Prostate gland (tissue), 2 donors: Measurements from ENCODE around the gene BACE2. TPM values are rescaled to one million over a fixed set of nuclear protein-coding genes. Genes with fewer than 3 reads are reported as not detected.

ENCODE experiments used
- DNase-seq: peaks from one replicate; pipeline ENCODE4 v3.0.0-alpha.2; 2019; ENCODE audit warnings: low spot score
- H3K27ac ChIP-seq, 2 donors: fragments of 200-600 bp; sonication (generic); 2 replicates each; pipeline ENCODE4 v1.5.1; 2017 to 2019
- H3K27me3 ChIP-seq: fragments of 200-600 bp; sonication (generic); replicated peaks from 2 replicates; pipeline ENCODE4 v1.5.1; 2019; ENCODE audit not compliant: insufficient read depth
- H3K36me3 ChIP-seq, 2 donors: fragments of 200-600 bp; sonication (generic); 1 replicate in 1 of 2; 2 replicates in 1 of 2; pipeline versions ENCODE4 v1.5.1 to v1.8.1; 2017 to 2019
- H3K4me1 ChIP-seq: fragments of 200-600 bp; sonication (generic); replicated peaks from 2 replicates; pipeline ENCODE4 v1.5.1; 2019
- H3K4me3 ChIP-seq, 2 donors: fragments of 200-600 bp; sonication (generic); 2 replicates each; pipeline ENCODE4 v1.5.1; 2017 to 2019
- H3K9me3 ChIP-seq: fragments of 200-600 bp; sonication (generic); 2 replicates; pipeline ENCODE4 v1.5.1; 2017
- POLR2A ChIP-seq: fragments of 450-650 bp; IDR thresholded peaks from one replicate; pipeline ENCODE4 v1.6.1; 2016; ENCODE audit warnings: antibody characterized with exemption, mild to moderate bottlenecking
- POLR2AphosphoS5 ChIP-seq: sonication (generic); formaldehyde crosslinking; IDR thresholded peaks from one replicate; pipeline ENCODE4 v1.6.1; 2017; ENCODE audit warnings: antibody characterized with exemption
- WGBS: methylation state at CpG from one replicate; pipeline ENCODE4 v1.1.5; 2018; 5-methylcytosine and 5-hydroxymethylcytosine counted together
- intact Hi-C: fragments of 100-400 bp; cut with DNase I; formaldehyde crosslinking; loops from one replicate; pipeline ENCODE4 v1.14.2; 2022
- total RNA-seq, 2 donors: library from RNA; depleted of rRNA; stranded (reverse); fragments of >200 nt; gene quantifications; one replicate each; pipeline ENCODE4 v1.1.0, GENCODE V29; 2016
- TF ChIP-seq, protein P1 (sequence below), 4 experiments: fragments of 200-600 bp in 2 of 4; fragments of 450-650 bp in 2 of 4; sonication (generic) in 2 of 4; IDR thresholded peaks; 1 replicate in 3 of 4; 2 replicates in 1 of 4; pipeline ENCODE4 v1.5.1; 2016 to 2019; ENCODE audit warnings: antibody characterized with exemption in 4 of 4, mild to moderate bottlenecking in 2 of 4, moderate library complexity in 2 of 4

BACE2 gene
- total RNA-seq, 2 donors from 2014 or later, result 103 to 119 TPM

DNA sequence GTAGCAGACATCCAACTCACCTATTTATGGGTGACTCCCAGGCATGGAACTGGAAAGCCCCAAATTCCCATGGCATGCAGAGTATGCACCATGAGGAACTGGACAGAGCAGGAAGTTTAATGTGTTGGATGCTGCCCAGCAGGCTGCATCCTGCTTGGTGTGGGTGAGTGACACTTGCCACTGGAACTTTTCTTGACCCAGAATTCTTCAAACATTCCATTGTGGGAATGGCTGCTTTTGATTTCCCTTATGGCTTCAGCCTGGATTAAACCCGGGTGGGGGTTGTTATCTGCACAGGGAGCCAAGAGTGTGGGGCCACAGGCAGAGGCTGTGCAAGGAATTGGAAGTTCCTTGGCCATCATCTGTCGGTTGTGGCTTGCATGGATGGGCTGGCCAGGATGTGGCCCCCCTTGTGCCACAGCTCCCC lies 26.9 kb upstream of the BACE2 start:
- Histone ChIP-seq H3K4me1 (no peaks in the 10 kb centered on the region), H3K9me3 (no peaks in the 10 kb centered on the region), H3K27me3 (no peaks in the 10 kb centered on the region), H3K4me3 (no peak overlapping the region), H3K36me3 (no peaks in the 10 kb centered on the region), H3K27ac (no peak overlapping the region)
- intact Hi-C loops, result no loop called here
- TF ChIP-seq POLR2AphosphoS5, result peak; percentile 81
- no peak for TF ChIP-seq POLR2A
- TF ChIP-seq, protein P1, sequence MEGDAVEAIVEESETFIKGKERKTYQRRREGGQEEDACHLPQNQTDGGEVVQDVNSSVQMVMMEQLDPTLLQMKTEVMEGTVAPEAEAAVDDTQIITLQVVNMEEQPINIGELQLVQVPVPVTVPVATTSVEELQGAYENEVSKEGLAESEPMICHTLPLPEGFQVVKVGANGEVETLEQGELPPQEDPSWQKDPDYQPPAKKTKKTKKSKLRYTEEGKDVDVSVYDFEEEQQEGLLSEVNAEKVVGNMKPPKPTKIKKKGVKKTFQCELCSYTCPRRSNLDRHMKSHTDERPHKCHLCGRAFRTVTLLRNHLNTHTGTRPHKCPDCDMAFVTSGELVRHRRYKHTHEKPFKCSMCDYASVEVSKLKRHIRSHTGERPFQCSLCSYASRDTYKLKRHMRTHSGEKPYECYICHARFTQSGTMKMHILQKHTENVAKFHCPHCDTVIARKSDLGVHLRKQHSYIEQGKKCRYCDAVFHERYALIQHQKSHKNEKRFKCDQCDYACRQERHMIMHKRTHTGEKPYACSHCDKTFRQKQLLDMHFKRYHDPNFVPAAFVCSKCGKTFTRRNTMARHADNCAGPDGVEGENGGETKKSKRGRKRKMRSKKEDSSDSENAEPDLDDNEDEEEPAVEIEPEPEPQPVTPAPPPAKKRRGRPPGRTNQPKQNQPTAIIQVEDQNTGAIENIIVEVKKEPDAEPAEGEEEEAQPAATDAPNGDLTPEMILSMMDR (IDR thresholded peaks at IDR 0.05), result no peak
- peak; percentile 69 for DNase-seq
- 61% methylated on average over 2 of the region's 2 CpGs for WGBS

- no peak for TF ChIP-seq POLR2A
- TF ChIP-seq, protein P1 (IDR thresholded peaks at IDR 0.05), result no peak
- TF ChIP-seq POLR2AphosphoS5, result peak; percentile 82
- Histone ChIP-seq H3K36me3 (no peaks in the 10 kb centered on the region), H3K4me3 (no peak overlapping the region), H3K9me3 (no peaks in the 10 kb centered on the region), H3K27ac (no peak overlapping the region), H3K27me3 (no peaks in the 10 kb centered on the region), H3K4me1 (no peaks in the 10 kb centered on the region)
- 45% methylated on average over 15 of the region's 15 CpGs for WGBS
- DNase-seq, result peak; percentile 65
- intact Hi-C loops, result no loop called here
Observed at GRCh38 chr21:41142051-41142795, 25.7 kb upstream of the BACE2 start.

DNA sequence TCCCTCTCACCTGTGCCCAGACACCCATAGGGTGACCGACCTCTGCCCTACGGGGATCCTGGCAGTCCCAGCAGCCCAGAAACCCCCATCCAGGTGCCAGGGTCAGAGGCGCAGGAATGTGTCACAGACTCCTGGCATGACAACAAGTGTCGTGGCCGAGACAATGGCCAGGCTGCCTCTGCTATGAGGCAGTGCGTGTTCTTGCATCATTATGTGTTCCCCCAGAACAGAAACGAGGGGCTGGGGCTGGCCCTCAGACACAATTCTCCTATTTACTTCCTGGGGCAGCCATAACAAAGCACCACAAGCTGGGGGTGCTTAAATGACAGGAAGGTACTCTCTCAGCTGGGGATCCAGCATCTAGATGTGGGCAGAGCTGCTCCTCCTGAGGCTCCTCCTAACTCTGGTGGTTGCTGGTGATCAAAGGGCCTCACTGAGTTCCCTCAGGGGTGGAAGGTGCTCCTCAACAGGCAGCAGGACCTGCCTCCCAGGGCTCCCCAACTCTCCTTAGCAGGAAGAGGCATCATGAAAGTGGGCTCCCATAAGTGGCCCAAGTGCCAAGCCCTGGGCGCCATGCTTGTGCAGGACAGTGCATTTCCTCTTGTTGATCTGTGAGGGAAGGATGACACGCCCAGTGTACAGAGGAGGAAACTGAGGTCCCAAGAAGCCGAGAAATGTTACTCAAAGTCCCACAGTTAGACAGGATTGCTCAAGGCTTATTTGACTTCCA lies 24.2 kb upstream of the BACE2 start:
- no peaks in the 10 kb centered on the region for H3K9me3 ChIP-seq
- H3K4me3 ChIP-seq, result no peak overlapping the region
- no peaks in the 10 kb centered on the region for H3K36me3 ChIP-seq
- H3K27me3 ChIP-seq, result no peaks in the 10 kb centered on the region
- DNase-seq, result no peak
- no peak overlapping the region for H3K27ac ChIP-seq
- TF ChIP-seq, protein P1 (IDR thresholded peaks at IDR 0.05), result no peak
- no peak for TF ChIP-seq POLR2A
- no peak for TF ChIP-seq POLR2AphosphoS5
- intact Hi-C loops, result no loop called here
- WGBS, result 85% methylated on average over 10 of the region's 10 CpGs
- H3K4me1 ChIP-seq, result no peaks in the 10 kb centered on the region

- no peaks in the 10 kb centered on the region for H3K27me3 ChIP-seq
- intact Hi-C loops, result no loop called here
- H3K9me3 ChIP-seq, result no peaks in the 10 kb centered on the region
- H3K4me3 ChIP-seq, result no peak overlapping the region
- 63% methylated on average over 13 of the region's 13 CpGs for WGBS
- no peaks in the 10 kb centered on the region for H3K36me3 ChIP-seq
- DNase-seq, result no peak
- no peak overlapping the region for H3K27ac ChIP-seq
- no peaks in the 10 kb centered on the region for H3K4me1 ChIP-seq
- TF ChIP-seq POLR2AphosphoS5 (peak; percentile 17), POLR2A (no peak)
Observed at GRCh38 chr21:41147096-41147978, 20.6 kb upstream of the BACE2 start.

GRCh38 chr21:41147979-41148355 lies 20.0 kb upstream of the BACE2 start:
- Histone ChIP-seq H3K27ac (no peak overlapping the region), H3K4me1 (no peaks in the 10 kb centered on the region), H3K36me3 (no peaks in the 10 kb centered on the region), H3K4me3 (no peak overlapping the region), H3K9me3 (no peaks in the 10 kb centered on the region), H3K27me3 (no peaks in the 10 kb centered on the region)
- TF ChIP-seq POLR2A (no peak), POLR2AphosphoS5 (no peak)
- TF ChIP-seq, protein P1 (IDR thresholded peaks at IDR 0.05), result no peak
- WGBS, result 84% methylated on average over 6 of the region's 6 CpGs
- DNase-seq, result no peak
- intact Hi-C loops, result no loop called here
